Upper lobe of left lung (tissue), 4 donors: Measurements from ENCODE around the gene SORBS1.

Experiments
- EP300 ChIP-seq, 4 donors: sonication (generic); formaldehyde crosslinking; IDR thresholded peaks; one replicate each; pipeline ENCODE4 v1.5.1; 2017; ENCODE audit warnings: antibody characterized with exemption in 4 of 4, control low read depth in 2 of 4
- POLR2A ChIP-seq, 4 donors: fragments of 450-650 bp; IDR thresholded peaks; one replicate each; pipeline ENCODE4 v1.5.1; 2016 to 2017; ENCODE audit warnings: antibody characterized with exemption in 4 of 4, mild to moderate bottlenecking in 2 of 4
- TF ChIP-seq, protein P1 (sequence below), 6 experiments: fragments of 450-650 bp in 4 of 6; fragments of 200-600 bp in 2 of 6; sonication (generic) in 2 of 6; IDR thresholded peaks; one replicate each; pipeline ENCODE4 v1.5.1; 2016 to 2019; ENCODE audit warnings: antibody characterized with exemption in 6 of 6

GRCh38 chr10:95306851-95307250, 254.3 kb downstream of the SORBS1 start:
- TF ChIP-seq, protein P1, sequence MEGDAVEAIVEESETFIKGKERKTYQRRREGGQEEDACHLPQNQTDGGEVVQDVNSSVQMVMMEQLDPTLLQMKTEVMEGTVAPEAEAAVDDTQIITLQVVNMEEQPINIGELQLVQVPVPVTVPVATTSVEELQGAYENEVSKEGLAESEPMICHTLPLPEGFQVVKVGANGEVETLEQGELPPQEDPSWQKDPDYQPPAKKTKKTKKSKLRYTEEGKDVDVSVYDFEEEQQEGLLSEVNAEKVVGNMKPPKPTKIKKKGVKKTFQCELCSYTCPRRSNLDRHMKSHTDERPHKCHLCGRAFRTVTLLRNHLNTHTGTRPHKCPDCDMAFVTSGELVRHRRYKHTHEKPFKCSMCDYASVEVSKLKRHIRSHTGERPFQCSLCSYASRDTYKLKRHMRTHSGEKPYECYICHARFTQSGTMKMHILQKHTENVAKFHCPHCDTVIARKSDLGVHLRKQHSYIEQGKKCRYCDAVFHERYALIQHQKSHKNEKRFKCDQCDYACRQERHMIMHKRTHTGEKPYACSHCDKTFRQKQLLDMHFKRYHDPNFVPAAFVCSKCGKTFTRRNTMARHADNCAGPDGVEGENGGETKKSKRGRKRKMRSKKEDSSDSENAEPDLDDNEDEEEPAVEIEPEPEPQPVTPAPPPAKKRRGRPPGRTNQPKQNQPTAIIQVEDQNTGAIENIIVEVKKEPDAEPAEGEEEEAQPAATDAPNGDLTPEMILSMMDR (IDR thresholded peaks at IDR 0.05): no peak
- TF ChIP-seq POLR2A (IDR thresholded peaks at IDR 0.05) (no peak), EP300 (IDR thresholded peaks at IDR 0.05) (no peak)
